NK-92 (cell line): Measurements from ENCODE around the gene ACADS.

Experiments
- DNase-seq: peaks from one replicate; lab custom pipeline; 2025; ENCODE audit not compliant: unreplicated experiment; lab: John Stamatoyannopoulos, UW

ACADS gene

DNA sequence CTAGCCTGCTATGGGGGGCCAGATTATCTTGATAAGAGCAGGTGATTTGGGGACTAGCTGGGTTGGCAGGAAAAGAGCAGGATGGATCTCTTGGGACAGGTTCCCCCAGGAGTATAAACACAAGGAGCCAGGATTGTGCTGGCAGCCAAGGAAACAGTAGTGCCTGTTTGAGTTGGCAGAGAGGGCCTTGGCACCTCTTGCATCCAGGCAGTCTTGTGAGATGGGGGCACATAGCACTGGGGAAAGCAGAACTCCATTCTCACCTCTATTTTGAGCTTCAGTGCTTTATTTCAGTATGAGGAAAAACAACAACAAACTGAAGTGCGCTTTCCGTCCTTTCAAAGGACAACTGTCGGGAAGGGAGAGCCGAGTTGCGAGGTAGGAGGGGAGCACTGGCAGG, 24.7 kb upstream of the ACADS start:
- DNase-seq: no peak

DNA sequence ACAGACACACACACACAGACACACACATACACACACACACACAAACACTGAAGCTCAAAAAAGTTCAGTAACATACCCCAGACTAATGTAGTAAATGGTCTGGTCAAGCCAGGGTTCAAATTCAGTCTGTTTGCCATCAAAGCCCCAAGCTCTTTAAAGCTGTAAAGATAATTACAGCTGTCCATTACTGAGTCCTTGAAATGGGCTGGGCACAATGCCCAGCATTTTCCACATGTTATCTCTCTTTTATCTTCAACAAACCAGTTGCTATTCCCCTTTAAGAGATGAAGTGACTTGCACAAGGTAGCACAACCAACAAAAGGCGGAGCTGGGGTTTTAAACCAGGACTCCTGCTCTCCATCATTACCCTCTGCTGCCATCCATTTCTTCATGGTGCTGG, 23.0 kb upstream of the ACADS start:
- DNase-seq: no peak

- no peak for DNase-seq
Measured at GRCh38 chr12:120703311-120703942, 22.2 kb upstream of the ACADS start.

GRCh38 chr12:120705618-120706017, 20.0 kb upstream of the ACADS start:
- no peak for DNase-seq

DNA sequence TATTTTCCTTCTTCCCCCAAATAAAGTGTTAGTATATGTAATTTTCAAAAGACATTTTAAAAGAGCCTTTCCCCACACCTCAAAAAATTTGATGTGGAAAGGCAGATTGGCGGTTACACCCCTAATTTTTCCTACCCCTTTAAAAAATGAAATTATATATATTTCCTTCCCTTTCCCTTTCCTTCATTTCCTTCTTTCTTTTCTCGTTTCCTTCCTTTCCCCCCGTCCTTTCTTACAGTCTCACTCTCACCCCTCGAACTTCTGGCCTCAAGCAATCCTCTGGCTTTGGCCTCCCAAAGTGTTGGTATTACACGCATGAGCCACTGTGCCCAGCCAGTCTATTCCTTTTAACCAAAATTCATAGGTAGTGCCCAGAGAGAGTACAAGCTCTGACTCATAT, 19.6 kb upstream of the ACADS start:
- no peak for DNase-seq

GRCh38 chr12:120708651-120709050, 17.0 kb upstream of the ACADS start:
- DNase-seq: no peak

- DNase-seq: no peak
Measured at GRCh38 chr12:120710031-120710804, 15.4 kb upstream of the ACADS start, which contains the start of gene UNC119B. TSS of gene UNC119B (plus strand) at chr12:120710458. CDS start at chr12:120710475, 17 bp downstream.

DNA sequence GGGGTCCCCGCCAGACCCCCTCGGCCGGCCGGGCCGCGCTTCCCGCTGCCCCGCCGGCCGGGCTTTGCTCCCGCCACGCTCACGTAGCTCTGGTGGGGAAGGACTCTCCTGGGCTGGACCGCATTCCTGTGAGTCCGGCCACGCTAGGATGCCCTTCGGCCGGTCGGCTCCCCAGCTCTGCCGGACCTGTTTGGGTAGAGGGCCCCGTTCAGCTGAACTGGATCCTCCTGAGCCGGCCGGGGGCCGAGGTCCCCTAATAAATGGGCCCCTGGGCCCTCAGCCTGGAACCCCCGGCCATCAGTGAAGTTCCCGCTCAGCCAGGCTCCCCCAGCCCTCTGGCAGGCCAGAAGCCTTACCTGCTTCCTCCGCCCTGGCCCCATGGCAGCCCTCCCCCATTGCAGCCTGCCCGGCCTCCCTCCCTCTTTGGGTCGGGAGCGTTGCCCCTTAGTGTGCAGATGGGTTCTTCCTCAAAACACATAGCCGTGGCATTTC, 14.8 kb upstream of the ACADS start:
- no peak for DNase-seq

DNA sequence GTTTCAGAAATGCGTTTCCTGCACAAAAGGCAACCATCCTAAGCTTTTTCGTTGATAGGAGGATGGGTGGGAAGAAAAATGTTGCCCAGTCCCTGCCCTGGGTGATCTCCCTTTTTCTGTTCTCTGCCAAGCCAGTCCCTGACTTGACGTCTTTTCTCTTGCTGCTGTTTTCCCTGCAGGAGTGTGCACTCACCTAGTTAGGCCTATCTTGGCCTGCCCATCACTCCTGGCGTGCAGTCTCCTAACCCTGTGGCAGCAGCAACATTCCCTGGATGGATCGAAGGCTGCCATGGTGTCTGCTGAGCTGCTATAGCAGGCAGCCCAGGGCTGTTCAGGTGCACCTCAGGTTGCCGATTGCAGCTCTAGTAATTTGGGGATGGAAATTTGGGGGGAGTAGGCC, 14.2 kb upstream of the ACADS start:
- no peak for DNase-seq

DNA sequence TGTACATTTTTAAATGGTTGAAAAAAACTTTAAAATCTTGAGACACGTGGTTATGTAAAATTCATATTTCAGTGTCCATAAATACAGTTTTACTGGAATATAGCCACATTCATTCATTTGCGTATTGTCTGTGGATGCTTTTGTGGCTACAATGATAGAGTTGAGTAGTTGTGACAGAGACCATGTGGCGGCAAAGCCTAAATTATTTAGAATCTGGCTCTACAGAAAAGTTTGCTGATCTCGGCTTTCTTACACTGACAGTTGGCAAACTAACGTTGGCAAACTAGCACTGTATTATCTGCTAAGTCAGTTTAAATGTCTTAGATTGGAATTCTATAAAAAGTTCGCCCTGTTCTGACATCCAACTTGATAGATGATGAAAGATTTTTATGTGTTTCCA, 13.0 kb upstream of the ACADS start:
- DNase-seq: no peak

DNA sequence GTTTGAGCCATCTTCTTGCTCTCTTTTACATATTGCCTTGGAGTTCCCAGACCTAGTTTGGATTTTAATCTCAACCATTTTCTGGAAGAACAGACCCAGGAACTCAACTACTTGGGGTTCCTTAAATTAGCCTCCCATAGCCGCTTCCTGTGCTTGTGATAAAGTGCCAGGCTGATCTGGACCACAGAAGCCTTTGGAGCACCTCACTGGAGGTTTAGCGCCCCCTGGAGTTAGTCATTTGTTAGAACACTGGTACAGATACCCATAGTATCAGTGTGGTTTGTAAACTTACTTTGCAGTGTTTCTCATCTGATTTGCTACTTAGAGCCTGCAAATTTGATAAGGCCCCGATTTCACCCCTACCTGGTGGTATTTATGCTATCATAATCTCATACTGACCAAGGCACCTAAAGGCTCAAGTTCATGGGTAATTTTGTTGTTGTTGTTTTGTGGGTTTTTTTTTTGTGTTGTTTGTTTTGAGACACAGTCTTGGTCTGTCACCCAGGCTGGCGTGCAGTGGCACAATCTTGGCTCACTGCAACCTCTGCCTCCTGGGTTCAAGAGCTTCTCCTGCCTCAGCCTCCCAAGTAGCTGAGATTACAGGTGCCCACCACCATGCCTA, 11.7 kb upstream of the ACADS start:
- DNase-seq: no peak

DNA sequence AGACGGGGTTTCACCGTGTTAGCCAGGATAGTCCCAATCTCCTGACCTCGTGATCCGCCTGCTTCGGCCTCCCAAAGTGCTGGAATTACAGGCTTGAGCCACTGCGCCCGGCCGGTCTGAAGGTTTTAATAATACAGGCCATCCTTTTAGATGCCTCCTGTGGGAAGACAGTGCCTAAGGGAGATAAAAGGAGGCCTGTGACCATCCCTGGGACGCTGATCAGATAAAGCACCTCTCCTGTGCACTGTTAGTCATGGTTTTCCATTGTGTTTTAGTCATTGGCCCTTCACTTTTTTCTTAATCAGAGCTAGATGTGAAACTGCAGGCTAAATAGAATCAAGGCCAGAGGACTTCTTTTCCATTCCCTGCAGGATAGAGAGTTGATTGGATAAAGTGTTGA, 7.6 kb upstream of the ACADS start:
- DNase-seq: no peak

DNA sequence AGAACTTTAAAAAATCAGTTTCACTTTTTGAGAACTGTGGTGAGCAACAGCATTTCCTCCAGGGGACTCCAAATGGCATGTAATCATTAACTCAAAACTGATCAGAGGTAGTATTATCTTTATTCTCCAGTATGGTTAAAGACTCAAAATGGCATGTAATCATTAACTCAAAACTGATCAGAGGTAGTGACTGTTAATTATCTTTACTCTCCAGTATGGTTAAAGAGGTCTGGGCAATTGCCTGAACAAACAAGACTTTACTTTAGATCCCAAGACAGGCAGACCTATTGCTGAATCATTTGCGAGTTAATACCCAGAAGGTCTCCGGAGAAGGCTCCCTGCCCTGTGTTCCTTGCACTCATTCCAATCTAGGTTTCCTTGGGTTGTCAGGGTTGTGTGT, 6.6 kb upstream of the ACADS start:
- no peak for DNase-seq

GRCh38 chr12:120719496-120720233, 6.0 kb upstream of the ACADS start:
- no peak for DNase-seq

GRCh38 chr12:120720234-120720986, 5.2 kb upstream of the ACADS start:
- DNase-seq: no peak

GRCh38 chr12:120720987-120721801, 4.4 kb upstream of the ACADS start:
- no peak for DNase-seq

GRCh38 chr12:120721866-120722265, 3.8 kb upstream of the ACADS start:
- DNase-seq: no peak

- no peak for DNase-seq
Measured at GRCh38 chr12:120722784-120723183, 2.8 kb upstream of the ACADS start.

- no peak for DNase-seq
Measured at GRCh38 chr12:120724720-120725119, 906 bp upstream of the ACADS start.

DNA sequence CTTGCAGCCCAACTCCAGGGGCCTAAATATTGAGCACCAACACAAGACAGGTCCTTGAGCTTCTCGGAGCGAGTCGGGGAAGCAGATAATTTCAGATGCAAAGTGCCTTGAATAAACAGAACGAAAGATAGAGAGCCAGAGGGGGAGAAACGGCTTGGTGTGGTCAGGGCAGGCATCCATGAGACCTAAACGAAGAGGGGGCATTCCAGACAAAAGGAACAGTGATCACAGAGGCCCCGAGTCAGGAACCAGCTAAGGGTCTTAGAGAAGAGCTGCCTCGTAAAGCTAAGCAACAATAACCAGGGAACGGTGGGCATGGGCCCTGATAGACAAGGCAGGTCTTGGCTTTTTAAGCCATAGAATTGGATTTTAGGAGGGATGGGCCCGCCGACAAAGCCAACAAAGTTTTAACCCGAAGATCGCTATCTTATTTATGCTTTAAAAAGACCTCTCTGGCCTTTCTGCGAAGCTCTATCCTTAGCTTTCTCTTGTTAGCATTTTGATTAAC, 421 bp upstream of the ACADS start:
- no peak for DNase-seq
